Activated T-helper 1 cell treated with anti-CD3 and anti-CD28 coated beads, Interleukin-12 subunit alpha, Interleukin-12 subunit beta, Interleukin-2, Interleukin-4 antibody, amounts not matched to agents 30 ng/mL and 10 ng/mL and 1 ng/mL, durations not matched to agents 14 hours and 24 hours and 36 hours (primary cell): Measurements from ENCODE around the gene SLC35F3. TPM values are rescaled to one million over a fixed set of nuclear protein-coding genes. Genes with fewer than 3 reads are reported as not detected.

ENCODE experiments used
- DNase-seq: peaks from one replicate; pipeline ENCODE4 v3.0.0; 2021; ENCODE audit warnings: low spot score
- H3K27ac Mint-ChIP-seq: one replicate; pipeline ENCODE4 v1.8.0; 2021; ENCODE audit warnings: mild to moderate bottlenecking, mixed read lengths
- H3K27me3 Mint-ChIP-seq: one replicate; pipeline ENCODE4 v1.8.0; 2022; ENCODE audit warnings: mild to moderate bottlenecking, moderate library complexity, mixed read lengths; ENCODE audit not compliant: insufficient read depth
- H3K36me3 Mint-ChIP-seq: one replicate; pipeline ENCODE4 v1.8.0; 2021; ENCODE audit warnings: low read depth, mixed read lengths
- H3K4me1 Mint-ChIP-seq: one replicate; pipeline ENCODE4 v1.8.0; 2021; ENCODE audit warnings: low read depth, mixed read lengths
- H3K4me3 Mint-ChIP-seq: one replicate; pipeline ENCODE4 v1.8.0; 2021; ENCODE audit warnings: mild to moderate bottlenecking, moderate library complexity, mixed read lengths
- H3K9me3 Mint-ChIP-seq: one replicate; pipeline ENCODE4 v1.8.0; 2021; ENCODE audit warnings: mixed read lengths
- intact Hi-C: fragments of 100-400 bp; cut with micrococcal nuclease; formaldehyde crosslinking; loops from one replicate; pipeline ENCODE4 v1.15.1; 2024
- total RNA-seq: library from RNA; stranded (reverse); gene quantifications from 2 replicates; pipeline ENCODE4 v1.2.3, GENCODE V29; 2022

The SLC35F3 gene
- total RNA-seq, 1 donor from 2014 or later: 7.9 TPM

DNA sequence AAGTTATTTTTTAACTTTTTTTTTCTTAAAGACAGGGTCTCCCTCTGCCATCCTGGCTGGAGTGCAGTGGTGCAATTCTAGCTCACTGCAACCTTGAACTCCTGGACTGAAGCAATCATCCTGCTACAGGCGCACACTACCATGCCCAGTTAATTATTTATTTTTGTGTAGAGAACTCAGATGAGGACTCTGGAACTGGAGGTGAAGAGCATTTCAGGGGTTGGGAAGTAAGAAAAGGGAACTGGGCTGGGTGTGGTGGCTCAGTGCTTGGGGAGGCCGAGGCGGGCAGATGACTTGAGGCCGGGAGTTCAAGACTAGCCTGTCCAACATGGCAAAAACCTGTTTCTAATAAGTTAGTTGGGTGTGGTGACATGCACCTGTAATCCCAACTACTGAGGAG lies 28.9 kb downstream of the SLC35F3 start:
- intact Hi-C loops: no loop called here
- no peak overlapping the region for H3K4me3 Mint-ChIP-seq
- no peaks in the 10 kb centered on the region for H3K9me3 Mint-ChIP-seq
- no peaks in the 10 kb centered on the region for H3K36me3 Mint-ChIP-seq
- H3K27me3 Mint-ChIP-seq: peaks cover 5% of the 10 kb centered on the region
- DNase-seq: no peak
- no peak overlapping the region for H3K27ac Mint-ChIP-seq
- H3K4me1 Mint-ChIP-seq: no peaks in the 10 kb centered on the region

DNA sequence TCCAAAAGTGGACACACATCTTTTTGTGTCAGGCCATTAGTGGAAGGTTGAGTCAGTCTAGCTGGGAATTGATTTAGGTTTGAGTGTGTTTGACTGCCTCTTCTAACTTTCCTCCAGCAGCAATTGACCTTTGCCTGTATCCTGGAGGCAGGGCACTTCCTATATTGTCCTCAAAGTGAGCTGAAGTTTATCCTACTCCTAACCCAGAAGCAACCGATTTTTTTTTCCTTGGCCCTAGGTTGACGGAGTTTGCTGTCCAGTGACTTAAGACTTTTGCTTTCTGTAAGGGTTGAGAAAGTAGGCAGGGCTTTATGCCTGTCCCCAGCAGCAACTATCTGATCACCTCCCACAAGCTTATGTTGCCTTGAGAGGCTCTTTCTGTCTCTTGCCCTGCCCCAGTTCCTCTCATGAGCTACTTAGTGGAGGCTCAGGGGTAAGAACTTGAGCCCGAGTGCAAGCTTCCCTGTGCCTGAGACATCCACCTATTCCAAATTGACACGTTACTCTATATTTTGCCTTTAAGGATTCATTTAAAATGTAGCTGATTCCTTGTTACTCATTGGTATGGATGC lies 30.9 kb downstream of the SLC35F3 start:
- Mint-ChIP-seq H3K27ac (no peak overlapping the region), H3K4me3 (no peak overlapping the region), H3K9me3 (no peaks in the 10 kb centered on the region), H3K36me3 (no peaks in the 10 kb centered on the region), H3K27me3 (peaks cover 5% of the 10 kb centered on the region), H3K4me1 (no peaks in the 10 kb centered on the region)
- no peak for DNase-seq
- intact Hi-C loops: no loop called here

DNA sequence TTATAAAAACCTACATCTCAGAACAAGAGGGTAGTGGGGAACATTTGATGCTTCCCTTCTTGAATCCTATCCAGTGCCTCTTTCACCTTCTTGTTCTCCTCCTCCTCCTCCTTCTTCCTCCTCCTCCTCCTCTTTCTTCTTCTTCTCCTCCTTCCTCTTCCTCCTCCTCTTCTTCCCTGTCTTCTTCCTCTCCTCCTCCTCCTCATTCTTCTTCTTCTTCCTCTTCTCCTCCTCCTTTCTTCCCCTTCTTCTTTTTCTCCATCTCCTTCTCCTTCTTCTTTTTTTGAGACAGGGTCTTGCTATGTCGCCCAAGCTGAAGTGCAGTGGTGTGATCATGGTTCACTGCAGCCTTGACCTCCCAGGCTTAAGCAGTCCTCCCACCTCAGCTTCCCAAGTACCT lies 31.9 kb downstream of the SLC35F3 start:
- Mint-ChIP-seq H3K4me3 (no peak overlapping the region), H3K27me3 (peaks cover 5% of the 10 kb centered on the region), H3K36me3 (no peaks in the 10 kb centered on the region), H3K9me3 (no peaks in the 10 kb centered on the region), H3K4me1 (no peaks in the 10 kb centered on the region), H3K27ac (no peak overlapping the region)
- intact Hi-C loops: no loop called here
- no peak for DNase-seq

DNA sequence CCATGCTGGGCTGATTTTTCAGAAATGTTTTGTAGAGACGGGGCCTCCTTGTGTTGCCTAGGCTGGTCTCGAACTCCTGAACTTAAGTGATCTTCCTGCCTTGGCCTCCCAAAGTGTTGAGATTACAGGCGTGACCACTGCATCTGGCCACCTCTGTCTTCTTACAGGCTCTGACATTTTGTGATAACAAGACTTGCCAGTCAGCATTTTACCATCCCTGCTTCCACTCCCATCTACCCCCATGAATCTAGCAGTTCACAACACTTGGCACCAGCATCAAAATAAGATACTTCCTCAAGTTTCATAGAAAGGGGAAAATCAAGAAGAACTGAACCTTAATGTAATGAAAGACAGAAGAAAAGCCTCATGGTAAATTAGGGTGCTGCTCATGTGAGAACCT lies 32.4 kb downstream of the SLC35F3 start:
- no peaks in the 10 kb centered on the region for H3K9me3 Mint-ChIP-seq
- H3K27me3 Mint-ChIP-seq: peaks cover 5% of the 10 kb centered on the region
- no peaks in the 10 kb centered on the region for H3K4me1 Mint-ChIP-seq
- no peak for DNase-seq
- no peak overlapping the region for H3K4me3 Mint-ChIP-seq
- intact Hi-C loops: no loop called here
- H3K27ac Mint-ChIP-seq: no peak overlapping the region
- no peaks in the 10 kb centered on the region for H3K36me3 Mint-ChIP-seq

DNA sequence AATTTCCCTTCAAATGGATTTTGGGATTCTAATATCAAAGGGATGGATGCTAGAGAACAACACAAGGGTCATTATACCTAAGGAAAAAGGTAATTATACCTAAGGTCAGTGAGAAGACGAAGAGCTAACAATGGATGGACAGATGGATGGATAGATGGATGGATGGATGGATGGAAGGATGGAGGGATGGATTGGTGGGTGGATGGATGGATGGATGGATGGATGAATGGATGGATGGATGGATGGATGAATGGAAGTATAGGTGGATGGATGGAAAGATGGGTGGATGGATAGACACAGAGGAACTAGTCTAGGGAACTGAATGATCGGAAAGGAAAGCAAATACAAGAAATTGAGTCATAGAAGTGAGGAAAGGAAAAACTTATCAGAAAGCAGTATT lies 34.0 kb downstream of the SLC35F3 start:
- DNase-seq: no peak
- Mint-ChIP-seq H3K4me1 (no peaks in the 10 kb centered on the region), H3K27me3 (peaks cover 5% of the 10 kb centered on the region), H3K36me3 (no peaks in the 10 kb centered on the region), H3K4me3 (no peak overlapping the region), H3K27ac (no peak overlapping the region), H3K9me3 (no peaks in the 10 kb centered on the region)
- intact Hi-C loops: no loop called here

DNA sequence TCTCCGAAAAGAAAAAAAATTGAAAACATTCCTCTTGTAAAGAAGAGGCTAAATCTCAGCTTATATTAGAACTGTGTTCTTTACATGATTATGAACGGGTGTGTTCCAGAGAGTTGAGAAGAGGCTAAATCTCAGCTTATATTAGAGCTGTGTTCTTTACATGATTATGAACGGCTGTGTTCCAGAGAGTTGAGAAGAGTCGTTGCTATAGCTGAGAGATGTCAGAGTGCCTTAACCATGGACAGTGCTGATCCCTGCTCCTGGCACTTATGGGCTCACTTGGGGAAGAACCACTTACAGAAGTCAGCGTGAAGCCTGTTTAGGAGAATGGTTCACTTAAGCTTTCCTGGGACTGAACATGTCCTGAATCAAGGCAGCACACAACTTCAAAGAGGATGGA lies 35.0 kb downstream of the SLC35F3 start:
- H3K9me3 Mint-ChIP-seq: no peaks in the 10 kb centered on the region
- intact Hi-C loops: no loop called here

DNA sequence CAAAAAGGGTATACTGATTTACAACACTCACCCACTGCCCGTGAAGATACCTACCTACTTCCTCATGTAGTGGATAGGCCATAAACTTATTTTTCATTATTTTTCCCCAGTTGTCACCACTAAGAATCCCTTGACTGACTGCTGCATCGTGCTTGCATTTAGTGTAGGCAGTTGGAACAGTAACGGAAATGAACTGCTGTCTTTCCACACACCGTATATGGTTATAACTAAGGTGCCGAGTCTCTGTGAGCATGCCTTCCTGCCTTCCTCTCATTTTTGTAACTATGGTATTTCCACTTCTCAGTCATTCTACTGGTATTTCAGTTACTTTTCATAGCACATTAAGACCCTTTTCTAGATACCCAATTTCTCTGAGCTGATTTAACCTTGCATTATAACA lies 36.4 kb downstream of the SLC35F3 start:
- H3K4me1 Mint-ChIP-seq: no peaks in the 10 kb centered on the region
- intact Hi-C loops: no loop called here
- H3K4me3 Mint-ChIP-seq: no peak overlapping the region
- no peaks in the 10 kb centered on the region for H3K36me3 Mint-ChIP-seq
- H3K9me3 Mint-ChIP-seq: no peaks in the 10 kb centered on the region
- H3K27ac Mint-ChIP-seq: no peak overlapping the region
- DNase-seq: no peak
- peaks cover 5% of the 10 kb centered on the region for H3K27me3 Mint-ChIP-seq

More for the DNA sequence above, 35.0 kb downstream of the SLC35F3 start:
- no peak overlapping the region for H3K27ac Mint-ChIP-seq
- peaks cover 5% of the 10 kb centered on the region for H3K27me3 Mint-ChIP-seq
- no peaks in the 10 kb centered on the region for H3K4me1 Mint-ChIP-seq
- H3K4me3 Mint-ChIP-seq: no peak overlapping the region
- no peak for DNase-seq
- H3K36me3 Mint-ChIP-seq: no peaks in the 10 kb centered on the region

DNA sequence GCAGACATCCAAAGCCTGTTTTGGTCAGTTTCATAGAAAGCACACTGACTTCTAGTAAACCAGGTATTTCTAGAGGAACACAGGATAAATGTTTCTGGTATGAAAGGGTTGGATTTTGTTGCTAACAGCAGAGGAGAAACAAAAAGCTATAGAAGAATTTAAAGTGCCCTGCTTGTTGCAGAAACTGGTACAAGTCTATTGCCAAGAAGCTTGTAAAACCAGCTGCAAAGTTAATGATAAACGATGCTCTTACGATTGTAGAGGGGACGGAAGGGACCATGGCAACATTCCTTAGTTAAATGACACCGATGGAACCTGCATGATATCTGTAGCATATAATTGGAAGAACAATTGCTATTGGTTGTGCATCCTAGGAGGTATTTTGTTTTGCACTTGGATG lies 40.1 kb downstream of the SLC35F3 start:
- Mint-ChIP-seq H3K4me1 (no peaks in the 10 kb centered on the region), H3K27me3 (no peaks in the 10 kb centered on the region), H3K36me3 (no peaks in the 10 kb centered on the region), H3K27ac (no peak overlapping the region), H3K9me3 (no peaks in the 10 kb centered on the region), H3K4me3 (no peak overlapping the region)
- intact Hi-C loops: no loop called here
- DNase-seq: no peak

DNA sequence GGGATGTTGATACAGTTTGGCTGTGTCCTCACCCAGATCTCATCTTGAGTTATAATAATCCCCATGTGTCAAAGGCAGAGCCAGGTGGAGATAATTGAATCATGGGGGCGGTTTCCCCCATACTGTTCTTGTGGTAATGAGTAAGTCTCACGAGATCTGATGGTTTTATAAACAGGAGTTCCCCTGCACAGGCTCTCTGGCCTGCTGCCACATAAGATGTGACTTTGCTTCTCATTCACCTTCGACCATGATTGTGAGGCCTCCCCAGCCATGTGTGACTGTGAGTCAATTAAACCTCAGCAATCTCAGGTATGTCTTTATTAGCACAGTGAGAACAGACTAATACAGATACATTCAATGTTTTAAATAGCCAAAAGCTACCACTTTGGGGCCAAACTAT lies 41.1 kb downstream of the SLC35F3 start:
- no peaks in the 10 kb centered on the region for H3K36me3 Mint-ChIP-seq
- DNase-seq: no peak
- no peaks in the 10 kb centered on the region for H3K9me3 Mint-ChIP-seq
- H3K27ac Mint-ChIP-seq: no peak overlapping the region
- H3K4me1 Mint-ChIP-seq: no peaks in the 10 kb centered on the region
- H3K27me3 Mint-ChIP-seq: no peaks in the 10 kb centered on the region
- no peak overlapping the region for H3K4me3 Mint-ChIP-seq
- intact Hi-C loops: no loop called here

DNA sequence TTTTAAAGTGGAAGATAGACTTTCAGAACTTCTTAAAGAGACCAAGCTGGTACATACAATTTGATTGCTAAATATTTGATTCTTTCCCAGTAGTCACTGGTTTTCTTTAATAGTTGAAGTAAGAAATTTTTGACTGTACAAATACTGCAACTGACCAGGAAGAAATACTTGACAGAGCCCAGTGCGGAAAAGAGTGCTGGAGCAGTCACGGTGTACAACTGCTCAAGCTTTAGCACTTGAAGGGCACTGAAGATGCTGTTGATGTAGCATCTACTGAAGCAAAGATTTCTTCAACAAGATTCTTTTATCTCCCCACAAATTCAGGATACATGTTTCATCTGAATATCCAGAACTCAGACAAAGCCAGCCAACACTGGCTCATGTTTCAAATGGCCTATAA lies 41.5 kb downstream of the SLC35F3 start:
- DNase-seq: no peak
- Mint-ChIP-seq H3K27me3 (no peaks in the 10 kb centered on the region), H3K27ac (no peak overlapping the region), H3K36me3 (no peaks in the 10 kb centered on the region), H3K9me3 (no peaks in the 10 kb centered on the region), H3K4me3 (no peak overlapping the region), H3K4me1 (no peaks in the 10 kb centered on the region)
- intact Hi-C loops: no loop called here

DNA sequence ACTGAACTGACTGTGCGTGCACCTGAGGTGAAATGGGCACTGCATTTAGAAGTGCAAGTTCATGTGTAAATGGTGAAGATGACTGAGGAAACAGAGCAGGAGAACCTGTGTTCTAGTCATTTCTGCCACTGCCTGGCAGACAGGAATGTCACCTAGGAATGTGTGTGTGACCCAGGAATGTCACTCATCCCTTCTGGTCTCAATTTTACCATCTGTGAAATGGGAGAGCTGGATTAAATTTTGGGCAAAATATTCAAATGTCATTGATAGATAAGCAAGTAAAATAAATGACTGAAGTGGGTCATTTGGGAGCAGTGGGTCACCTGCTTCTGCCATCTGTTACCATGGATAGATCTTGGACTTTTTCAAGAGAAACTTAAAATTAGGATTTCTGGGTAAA lies 42.2 kb downstream of the SLC35F3 start:
- Mint-ChIP-seq H3K27ac (no peak overlapping the region), H3K36me3 (no peaks in the 10 kb centered on the region), H3K27me3 (no peaks in the 10 kb centered on the region), H3K4me3 (no peak overlapping the region), H3K4me1 (no peaks in the 10 kb centered on the region), H3K9me3 (peaks cover under 1% of the 10 kb centered on the region)
- intact Hi-C loops: no loop called here
- DNase-seq: no peak

DNA sequence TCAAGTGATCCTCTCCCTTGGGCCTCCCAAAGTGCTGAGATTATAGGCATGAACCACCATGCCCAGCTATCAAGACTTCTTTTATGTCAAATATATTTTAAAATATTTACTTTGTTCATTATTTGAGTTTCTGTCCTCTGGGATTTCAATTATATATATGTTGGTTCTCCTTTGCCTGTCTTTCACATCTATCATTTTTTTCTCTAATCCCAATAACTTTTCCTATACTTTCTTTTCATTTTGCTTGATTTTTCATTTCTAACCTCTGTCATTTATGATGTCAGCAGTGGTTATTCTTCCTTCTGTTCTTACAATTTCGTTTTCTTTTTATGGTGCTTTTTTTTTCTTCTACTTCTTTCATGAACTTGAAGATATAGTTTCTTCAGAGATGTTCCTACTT lies 47.3 kb downstream of the SLC35F3 start:
- Mint-ChIP-seq H3K36me3 (no peaks in the 10 kb centered on the region), H3K27me3 (peaks cover 2% of the 10 kb centered on the region), H3K9me3 (peaks cover 5% of the 10 kb centered on the region), H3K4me3 (no peak overlapping the region), H3K27ac (no peak overlapping the region), H3K4me1 (no peaks in the 10 kb centered on the region)
- no peak for DNase-seq
- intact Hi-C loops: no loop called here

DNA sequence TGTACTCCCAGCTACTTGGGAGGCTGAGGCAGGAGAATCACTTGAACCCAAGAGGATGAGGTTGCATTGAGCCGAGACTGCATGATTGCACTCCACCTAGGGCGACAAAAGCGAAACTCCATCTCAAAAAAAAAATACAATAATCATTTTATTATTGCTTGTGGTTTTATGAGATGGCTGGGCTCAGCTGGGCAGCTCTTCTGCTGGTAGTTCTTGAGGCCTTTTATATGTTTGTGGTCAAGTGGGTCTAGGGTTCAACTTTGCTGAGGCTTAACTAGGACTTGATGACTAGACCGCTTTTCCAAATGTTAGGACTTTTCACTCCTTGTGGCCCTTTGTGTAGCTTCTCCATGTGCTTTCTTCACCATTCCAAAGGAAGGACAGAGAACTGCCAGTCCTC lies 53.2 kb downstream of the SLC35F3 start:
- Mint-ChIP-seq H3K9me3 (no peaks in the 10 kb centered on the region), H3K27ac (no peak overlapping the region), H3K27me3 (no peaks in the 10 kb centered on the region), H3K4me3 (no peak overlapping the region), H3K36me3 (no peaks in the 10 kb centered on the region), H3K4me1 (no peaks in the 10 kb centered on the region)
- intact Hi-C loops: no loop called here
- DNase-seq: no peak

DNA sequence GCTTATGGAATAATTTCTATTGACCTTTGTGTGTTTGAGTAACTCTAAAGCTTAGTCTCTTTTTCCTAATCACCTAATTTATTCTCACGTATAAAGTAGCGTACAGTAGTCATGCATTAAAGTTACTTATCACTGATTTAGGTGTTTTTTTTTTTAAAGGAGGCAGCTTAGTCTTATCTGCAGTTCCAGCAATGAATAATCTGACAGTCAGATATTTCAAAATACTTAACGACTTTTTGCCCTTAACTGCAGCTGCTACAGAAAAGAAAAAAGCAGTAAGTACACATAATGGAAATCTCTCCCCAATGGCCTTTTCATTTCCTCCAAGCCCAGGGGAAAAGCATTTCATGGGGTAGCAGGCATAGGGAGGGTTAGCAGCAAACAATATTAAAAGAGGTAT lies 54.6 kb downstream of the SLC35F3 start:
- intact Hi-C loops: no loop called here
- no peak for DNase-seq
- Mint-ChIP-seq H3K27me3 (no peaks in the 10 kb centered on the region), H3K36me3 (no peaks in the 10 kb centered on the region), H3K9me3 (no peaks in the 10 kb centered on the region), H3K4me3 (no peak overlapping the region), H3K27ac (no peak overlapping the region), H3K4me1 (no peaks in the 10 kb centered on the region)
